GM18951 (cell line): Measurements from ENCODE around the gene AOPEP.

Source experiments
- POLR2A ChIP-seq: IDR thresholded peaks from 4 replicates; pipeline ENCODE4 v1.6.1; 2011; ENCODE audit warnings: mild to moderate bottlenecking; ENCODE audit not compliant: insufficient read length, insufficient read depth; ENCODE audit errors: extremely low read depth
- in situ Hi-C: fragments of 300-500 bp; cut with MboI; formaldehyde crosslinking; loops from one replicate; pipeline ENCODE4 v1.12.0; 2022; ENCODE audit warnings: low sequenced_read_pairs, mixed read lengths, inconsistent platforms; ENCODE audit not compliant: unreplicated experiment

Gene AOPEP, protein sequence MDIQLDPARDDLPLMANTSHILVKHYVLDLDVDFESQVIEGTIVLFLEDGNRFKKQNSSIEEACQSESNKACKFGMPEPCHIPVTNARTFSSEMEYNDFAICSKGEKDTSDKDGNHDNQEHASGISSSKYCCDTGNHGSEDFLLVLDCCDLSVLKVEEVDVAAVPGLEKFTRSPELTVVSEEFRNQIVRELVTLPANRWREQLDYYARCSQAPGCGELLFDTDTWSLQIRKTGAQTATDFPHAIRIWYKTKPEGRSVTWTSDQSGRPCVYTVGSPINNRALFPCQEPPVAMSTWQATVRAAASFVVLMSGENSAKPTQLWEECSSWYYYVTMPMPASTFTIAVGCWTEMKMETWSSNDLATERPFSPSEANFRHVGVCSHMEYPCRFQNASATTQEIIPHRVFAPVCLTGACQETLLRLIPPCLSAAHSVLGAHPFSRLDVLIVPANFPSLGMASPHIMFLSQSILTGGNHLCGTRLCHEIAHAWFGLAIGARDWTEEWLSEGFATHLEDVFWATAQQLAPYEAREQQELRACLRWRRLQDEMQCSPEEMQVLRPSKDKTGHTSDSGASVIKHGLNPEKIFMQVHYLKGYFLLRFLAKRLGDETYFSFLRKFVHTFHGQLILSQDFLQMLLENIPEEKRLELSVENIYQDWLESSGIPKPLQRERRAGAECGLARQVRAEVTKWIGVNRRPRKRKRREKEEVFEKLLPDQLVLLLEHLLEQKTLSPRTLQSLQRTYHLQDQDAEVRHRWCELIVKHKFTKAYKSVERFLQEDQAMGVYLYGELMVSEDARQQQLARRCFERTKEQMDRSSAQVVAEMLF

DNA sequence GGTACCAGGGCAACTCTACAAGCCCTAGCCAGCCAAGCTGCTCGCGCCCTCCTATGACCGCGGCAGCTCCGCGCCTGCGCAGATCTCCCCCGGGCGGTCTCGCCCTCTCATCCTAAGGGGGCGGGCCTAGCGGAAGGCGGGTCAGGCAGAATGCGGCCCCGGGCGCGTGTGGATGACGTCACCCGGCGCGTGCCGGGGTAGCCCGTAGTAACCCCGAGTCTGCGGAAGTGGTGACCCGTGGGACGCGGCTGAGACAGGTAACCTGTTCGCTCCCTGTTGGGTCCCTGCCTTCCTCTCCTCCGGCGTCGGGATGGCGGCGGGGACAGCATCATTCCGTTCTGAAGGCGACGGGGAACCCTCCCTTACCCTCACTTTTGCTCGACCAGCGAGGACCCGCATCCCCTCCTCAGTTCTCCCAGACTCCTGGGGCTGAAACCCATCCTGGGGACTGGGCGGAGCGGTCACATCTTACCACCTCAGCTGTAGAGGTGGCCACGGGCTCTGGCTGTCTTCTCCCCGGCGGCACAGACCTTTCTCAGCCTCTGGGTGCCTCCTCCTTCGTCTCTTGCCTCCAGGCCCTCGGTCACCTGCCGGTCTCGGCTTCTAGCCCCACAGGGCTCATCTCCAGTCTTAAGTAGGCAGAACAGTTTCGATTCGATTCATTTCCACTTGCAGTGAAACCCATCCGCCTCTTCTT is at the start of gene AOPEP:
Gene AOPEP (plus strand): TSS at position 205 of the 697 bp plus-strand sequence. CDS start 33,085 bp downstream, outside the sequence.
- in situ Hi-C loops, result no loop called here
- peak; percentile 88 for TF ChIP-seq POLR2A

DNA sequence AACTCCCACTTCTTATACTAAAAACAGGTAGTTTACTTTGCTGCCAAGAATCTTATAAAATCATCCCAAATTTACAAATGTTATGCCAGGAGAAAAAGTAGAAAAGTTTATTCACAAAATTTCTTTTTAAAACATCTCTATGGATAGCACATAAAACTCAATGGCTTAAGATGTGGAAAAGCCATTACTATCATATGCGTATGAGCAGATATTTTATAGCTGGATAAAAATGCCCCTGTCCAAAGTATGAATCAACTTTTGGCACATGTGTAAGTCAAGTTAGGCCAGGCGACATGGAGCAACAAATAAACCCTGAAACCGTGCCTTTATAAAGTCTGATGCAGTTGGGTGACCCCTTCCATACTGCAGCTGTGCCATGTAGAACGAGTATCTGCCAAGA is 48.6 kb upstream of the AOPEP start:
- in situ Hi-C loops, result no loop called here
- TF ChIP-seq POLR2A, result no peak

DNA sequence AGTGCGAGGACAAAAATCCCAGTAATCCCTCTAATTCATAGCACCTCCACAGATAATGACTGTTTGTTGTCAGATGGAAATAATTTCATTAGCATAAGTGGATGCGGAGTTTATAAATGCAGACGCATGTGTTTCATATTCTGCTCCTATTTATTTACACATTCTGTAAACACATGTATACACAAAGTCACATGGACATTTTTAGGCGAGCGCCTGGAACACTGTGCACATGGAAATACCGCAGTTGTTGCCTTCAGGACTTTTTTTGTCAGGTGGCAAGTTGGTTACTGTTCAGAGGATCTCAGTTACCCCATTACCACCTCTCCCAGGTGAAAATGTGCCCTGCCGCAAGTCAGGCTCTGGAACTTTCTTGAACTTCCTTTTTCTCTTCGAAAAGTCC is 46.9 kb upstream of the AOPEP start:
- no peak for TF ChIP-seq POLR2A
- in situ Hi-C loops, result no loop called here

DNA sequence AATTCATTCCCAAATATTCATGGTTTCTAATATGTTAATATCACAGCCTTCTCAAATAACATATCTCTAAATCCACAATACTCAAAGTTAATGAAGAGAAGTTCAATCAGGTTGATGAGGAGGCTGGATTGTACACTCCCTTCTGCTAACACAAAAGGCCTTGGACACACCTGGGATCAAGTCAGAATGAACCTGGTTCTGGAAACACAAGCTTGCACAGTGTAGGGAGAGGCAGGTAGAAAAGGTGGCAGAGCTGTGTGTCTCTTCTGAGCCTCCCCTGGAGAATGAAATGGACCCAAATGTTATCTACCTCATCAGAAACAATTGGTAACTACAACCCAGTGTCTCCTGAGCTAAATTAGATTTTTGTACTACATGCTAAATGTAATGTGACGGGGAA is 46.5 kb upstream of the AOPEP start:
- in situ Hi-C loops, result loop anchor here (5.0 kb wide), 1 partner anchor 447 kb away; no protein-coding TSS in a partner anchor
- no peak for TF ChIP-seq POLR2A

DNA sequence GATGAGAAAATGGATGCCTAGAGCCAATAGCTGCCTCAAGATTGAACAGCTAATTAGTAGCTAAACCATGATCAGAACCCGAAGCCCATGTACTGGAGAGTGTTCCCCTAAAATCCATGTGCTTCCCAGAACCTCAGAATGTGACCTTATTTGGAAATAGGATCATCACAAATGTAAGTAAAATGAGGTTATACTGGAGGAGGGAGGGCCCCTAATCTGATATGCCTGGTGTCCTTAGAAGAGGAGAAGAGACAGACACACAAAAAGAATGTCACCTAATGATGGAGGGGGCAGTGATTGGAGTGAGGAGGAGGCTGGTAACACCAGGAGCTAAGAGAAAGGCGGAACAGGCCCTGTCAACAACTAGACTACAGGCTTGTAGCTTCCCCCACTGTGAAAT is 45.9 kb upstream of the AOPEP start:
- in situ Hi-C loops, result loop anchor here (5.0 kb wide), 1 partner anchor 447 kb away; no protein-coding TSS in a partner anchor
- TF ChIP-seq POLR2A, result no peak

DNA sequence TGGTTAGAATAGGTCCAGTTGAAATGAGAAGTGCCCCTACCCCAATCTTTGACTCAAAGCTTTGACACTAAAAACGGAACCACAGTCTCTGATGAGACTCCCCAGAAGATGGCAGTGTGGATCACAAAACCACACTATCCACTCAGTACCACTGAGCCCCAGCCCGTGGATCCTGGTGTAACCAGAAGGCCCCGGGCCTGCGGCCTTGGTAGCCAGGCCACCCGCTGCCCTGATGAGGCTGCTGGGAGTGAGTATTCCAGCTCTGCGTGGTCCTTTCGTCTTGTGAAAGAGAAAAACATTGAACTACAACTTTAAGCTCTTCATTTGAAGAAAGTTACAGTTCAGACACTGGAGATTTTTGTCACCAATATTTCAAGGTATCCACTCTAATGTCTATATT is 45.0 kb upstream of the AOPEP start:
- in situ Hi-C loops, result loop anchor here (5.0 kb wide), 1 partner anchor 446 kb away; no protein-coding TSS in a partner anchor
- TF ChIP-seq POLR2A, result no peak

DNA sequence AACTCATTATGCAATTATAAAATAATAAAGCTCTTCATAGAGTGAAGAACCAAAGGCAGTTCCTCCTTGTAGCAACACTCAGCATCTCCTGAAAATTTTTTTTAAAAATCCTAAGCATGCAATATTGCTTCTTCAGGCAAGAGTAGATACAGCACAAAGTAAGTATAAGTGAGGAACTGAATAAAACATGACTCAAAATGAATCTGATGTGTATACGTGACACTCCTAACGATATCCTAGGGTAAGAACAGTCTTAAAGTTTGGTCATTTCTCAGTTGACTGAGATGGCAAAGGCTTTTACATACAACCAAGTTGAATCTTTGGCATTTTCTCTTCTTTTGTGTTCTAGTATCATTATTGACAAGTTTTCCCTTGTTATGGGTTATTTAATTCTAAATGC is 41.1 kb upstream of the AOPEP start:
- no peak for TF ChIP-seq POLR2A
- in situ Hi-C loops, result no loop called here

DNA sequence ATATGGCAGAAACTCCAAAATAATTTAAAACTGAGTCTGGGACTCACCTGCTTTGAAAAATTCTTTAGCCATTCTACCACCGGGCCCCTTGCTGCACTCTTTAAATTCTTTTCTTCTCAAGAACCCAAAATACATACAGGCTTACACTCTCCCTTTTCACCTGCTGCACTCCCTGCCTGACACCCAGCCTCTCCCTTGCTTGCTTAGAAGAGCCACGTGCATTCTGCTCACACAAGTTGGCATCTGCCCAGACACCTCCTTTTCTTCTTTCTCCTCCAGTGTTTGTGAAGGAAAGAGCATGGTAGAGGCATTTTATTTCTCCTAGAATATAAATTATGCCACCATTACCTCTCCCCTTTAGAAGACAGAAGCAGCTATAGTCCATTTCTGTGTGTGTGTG is 39.0 kb upstream of the AOPEP start:
- in situ Hi-C loops, result no loop called here
- no peak for TF ChIP-seq POLR2A

DNA sequence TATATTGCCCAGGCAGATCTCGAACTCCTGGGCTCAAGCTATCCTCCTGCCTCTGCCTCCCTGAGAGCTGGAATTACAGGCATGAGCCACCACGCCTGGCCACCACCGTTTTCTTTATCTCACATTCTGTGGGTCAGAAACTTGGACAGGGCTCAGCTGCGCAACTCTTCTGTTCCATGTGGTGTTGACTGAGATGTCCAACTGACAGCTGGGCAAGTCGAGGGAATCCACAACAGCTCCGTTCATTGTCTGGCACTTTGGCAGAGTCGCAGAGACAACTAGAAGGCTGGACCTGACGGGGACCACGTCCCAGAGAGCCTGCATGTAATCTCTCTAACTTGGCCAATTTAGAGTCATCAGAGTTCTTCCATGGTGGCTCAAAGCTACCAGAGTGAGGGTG is 36.2 kb upstream of the AOPEP start:
- in situ Hi-C loops, result no loop called here
- no peak for TF ChIP-seq POLR2A

DNA sequence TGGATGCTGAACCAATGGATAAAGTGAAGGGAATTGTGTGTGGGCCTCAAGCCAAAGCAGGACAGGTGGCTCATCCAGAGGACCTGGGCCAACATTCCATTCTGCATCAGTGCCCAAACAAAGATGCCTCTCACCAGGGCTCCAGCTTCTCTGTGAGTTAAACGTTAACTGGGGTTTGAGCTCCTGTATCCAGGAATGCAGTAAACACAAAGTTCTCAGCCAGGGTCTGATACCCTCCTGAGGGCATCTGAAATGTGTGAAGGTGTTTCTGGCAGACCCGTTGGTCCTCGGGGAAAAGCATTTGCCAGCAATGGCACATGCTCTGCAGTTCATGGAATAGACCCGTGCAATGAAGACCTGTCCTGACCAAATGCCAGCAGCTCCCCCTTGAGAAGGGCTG is 33.9 kb upstream of the AOPEP start:
- in situ Hi-C loops, result no loop called here

DNA sequence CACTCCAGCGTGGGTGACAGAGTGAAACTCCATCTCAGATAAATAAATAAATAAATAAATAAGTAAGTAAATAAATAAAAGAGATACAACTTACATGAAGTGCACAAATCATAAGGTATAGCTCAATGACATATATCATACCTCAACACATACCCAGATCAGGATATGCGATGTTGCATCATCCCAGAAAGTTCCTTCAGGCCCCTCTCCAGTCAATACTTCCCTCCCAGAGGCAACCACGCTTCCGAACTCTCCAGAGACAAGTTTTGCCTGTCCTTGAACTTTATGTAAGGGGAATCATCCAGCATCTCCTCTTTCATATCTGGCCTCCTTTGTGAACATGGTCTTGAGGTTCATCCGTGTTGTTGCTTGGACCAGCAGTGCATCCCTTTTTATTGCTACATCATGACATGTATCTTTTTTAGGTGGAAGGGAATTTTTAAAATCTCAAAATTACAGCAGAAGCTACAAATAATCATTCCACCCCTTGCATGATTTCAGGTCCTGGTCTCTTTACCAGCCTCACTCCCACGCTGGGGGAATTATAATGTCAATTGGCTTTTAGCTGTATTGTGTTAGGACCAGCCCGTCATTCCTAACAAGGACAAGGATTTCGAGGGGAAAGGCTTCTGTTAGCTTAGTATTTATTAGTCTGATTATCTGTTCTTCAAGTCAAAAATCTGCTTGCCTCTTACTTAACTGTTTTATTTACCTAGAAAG is 32.9 kb upstream of the AOPEP start:
- TF ChIP-seq POLR2A, result no peak

More for the DNA sequence above, 33.9 kb upstream of the AOPEP start:
- TF ChIP-seq POLR2A, result no peak

DNA sequence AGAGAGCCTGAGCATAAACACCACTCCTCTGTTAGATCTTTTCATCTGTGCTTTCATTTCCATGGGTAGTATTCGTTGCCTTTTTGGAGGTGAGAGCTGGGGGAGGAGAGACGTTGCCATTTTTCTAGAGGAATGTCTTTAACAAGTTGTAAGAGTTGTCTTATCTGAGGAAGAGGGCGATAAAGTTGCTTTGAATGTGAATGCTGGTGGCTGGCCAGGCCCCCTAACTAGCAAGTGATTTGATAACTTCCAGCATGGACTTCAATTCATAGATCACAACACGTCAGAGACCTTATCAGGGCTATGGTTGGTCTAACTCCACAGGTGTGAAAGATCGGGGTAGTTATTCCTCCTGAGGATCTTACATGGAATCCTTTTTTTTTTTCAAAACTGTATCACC is 30.0 kb upstream of the AOPEP start:
- in situ Hi-C loops, result no loop called here
- TF ChIP-seq POLR2A, result no peak

More for the DNA sequence above, 32.9 kb upstream of the AOPEP start:
- in situ Hi-C loops, result no loop called here
